B cell (primary cell): ENCODE measurements around the gene L3MBTL4. TPM values are rescaled to one million over a fixed set of nuclear protein-coding genes. Genes with fewer than 3 reads are reported as not detected.

Experiments used
- ATAC-seq: fragments of 200-7000 bp; cut with Tn5 transposase; one replicate; pipeline ENCODE4 v1.10.0; 2021; ENCODE audit warnings: low read depth, mild to moderate bottlenecking, moderate number of reproducible peaks, moderate library complexity
- CTCF ChIA-PET: fragments of 350-600 bp; sonication (Branson Sonifier 250); formaldehyde crosslinking; loops from one replicate; lab custom pipeline; 2021; ENCODE audit warnings: antibody characterized with exemption, inconsistent platforms; lab: Charles Lee
- POLR2A ChIA-PET: fragments of 350-600 bp; sonication (Branson Sonifier 250); formaldehyde crosslinking; loops from one replicate; lab custom pipeline; 2021; ENCODE audit warnings: antibody characterized with exemption; lab: Charles Lee
- DNase-seq: peaks from one replicate; pipeline ENCODE4 v3.0.0; 2013
- H2AFZ ChIP-seq: 2 replicates; pipeline ENCODE4 v1.6.1; 2012; ENCODE audit warnings: mild to moderate bottlenecking, low read depth, low read length; ENCODE audit not compliant: insufficient read depth, poor library complexity, severe bottlenecking
- H3K27ac ChIP-seq, 2 donors: 1 replicate in 1 of 2; 2 replicates in 1 of 2; pipeline ENCODE4 v1.5.1; 2012 to 2013; ENCODE audit warnings: low read length in 2 of 2, mild to moderate bottlenecking in 2 of 2, moderate library complexity in 1 of 2
- H3K27me3 ChIP-seq, 4 experiments: fragments of 200-600 bp in 1 of 4; sonication (generic) in 1 of 4; replicated peaks in 1 of 4; 1 replicate in 2 of 4; 2 replicates in 2 of 4; pipeline versions ENCODE4 v1.6.1 to v1.7.0; 2013 to 2016; ENCODE audit warnings: low read length in 3 of 4, mild to moderate bottlenecking in 2 of 4, mixed read lengths in 1 of 4, moderate library complexity in 1 of 4; ENCODE audit not compliant: insufficient read depth in 4 of 4, control insufficient read depth in 3 of 4; ENCODE audit errors: control extremely low read depth in 1 of 4
- H3K36me3 ChIP-seq, 2 experiments: replicated peaks in 1 of 2; 1 replicate in 1 of 2; 2 replicates in 1 of 2; pipeline versions ENCODE4 v1.6.1 to v1.7.1; 2013; ENCODE audit warnings: low read length in 1 of 2; ENCODE audit not compliant: insufficient read depth in 2 of 2, control insufficient read depth in 1 of 2; ENCODE audit errors: control extremely low read depth in 1 of 2, extremely low read depth in 1 of 2
- H3K4me1 ChIP-seq, 2 donors: fragments of 200-600 bp in 1 of 2; sonication (generic) in 1 of 2; 1 replicate in 1 of 2; 2 replicates in 1 of 2; pipeline versions ENCODE4 v1.5.1 to v1.6.1; 2013 to 2017; ENCODE audit warnings: low read length in 2 of 2; ENCODE audit not compliant: control insufficient read depth in 2 of 2, insufficient read depth in 2 of 2
- H3K4me2 ChIP-seq: replicated peaks from 2 replicates; pipeline ENCODE3; 2012; ENCODE audit warnings: mild to moderate bottlenecking, low read depth, low read length; ENCODE audit not compliant: poor library complexity, severe bottlenecking
- H3K4me3 ChIP-seq, 5 experiments: fragments of 200-600 bp in 1 of 5; sonication (generic) in 1 of 5; 1 replicate in 3 of 5; 2 replicates in 2 of 5; pipeline versions ENCODE4 v1.5.1 to v1.7.0; 2011 to 2016; ENCODE audit warnings: low read length in 4 of 5, mild to moderate bottlenecking in 4 of 5, low read depth in 2 of 5, control low read depth in 1 of 5, moderate library complexity in 1 of 5; ENCODE audit not compliant: insufficient read depth in 1 of 5; ENCODE audit errors: control extremely low read depth in 1 of 5, extremely low read depth in 1 of 5
- H3K79me2 ChIP-seq: fragments of 200-600 bp; sonication (generic); one replicate; pipeline ENCODE4 v1.6.0; 2016; ENCODE audit warnings: low read length; ENCODE audit not compliant: control insufficient read depth, insufficient read depth
- H3K9ac ChIP-seq: fragments of 200-600 bp; sonication (generic); 2 replicates; pipeline ENCODE4 v1.6.1; 2017; ENCODE audit warnings: mild to moderate bottlenecking, low read length, moderate library complexity
- H3K9me3 ChIP-seq, 3 donors: one replicate each; pipeline versions ENCODE4 v1.6.1 to v1.7.1; 2013; ENCODE audit warnings: low read length in 2 of 3; ENCODE audit not compliant: control insufficient read depth in 2 of 3, insufficient read depth in 1 of 3; ENCODE audit errors: control extremely low read depth in 1 of 3
- H4K20me1 ChIP-seq: 2 replicates; pipeline ENCODE4 v1.6.0; 2012; ENCODE audit warnings: mild to moderate bottlenecking, low read length; ENCODE audit not compliant: insufficient read depth, control insufficient read depth, poor library complexity, severe bottlenecking
- H3K27ac Mint-ChIP-seq: one replicate; pipeline ENCODE4 v1.8.0; 2021; ENCODE audit warnings: mixed read lengths
- H3K27me3 Mint-ChIP-seq: one replicate; pipeline ENCODE4 v1.8.0; 2021; ENCODE audit warnings: mixed read lengths
- H3K4me1 Mint-ChIP-seq: one replicate; pipeline ENCODE4 v1.8.0; 2021; ENCODE audit warnings: mixed read lengths
- H3K4me3 Mint-ChIP-seq: one replicate; pipeline ENCODE4 v1.8.0; 2021; ENCODE audit warnings: mixed read lengths
- H3K9me3 Mint-ChIP-seq: one replicate; pipeline ENCODE4 v1.8.0; 2022; ENCODE audit warnings: mixed read lengths; ENCODE audit not compliant: insufficient read depth
- EZH2 ChIP-seq: IDR thresholded peaks from 2 replicates; pipeline ENCODE4 v1.6.1; 2012; ENCODE audit warnings: borderline replicate concordance, low read depth, mild to moderate bottlenecking, moderate library complexity, low read length; ENCODE audit not compliant: insufficient read depth, poor library complexity, severe bottlenecking
- WGBS: methylation state at CpG from one replicate; pipeline ENCODE4 v1.1.5; 2013; ENCODE audit warnings: missing lambda C conversion rate; ENCODE audit not compliant: insufficient coverage; 5-methylcytosine and 5-hydroxymethylcytosine counted together
- intact Hi-C: fragments of 100-400 bp; cut with micrococcal nuclease; formaldehyde crosslinking; loops from one replicate; pipeline ENCODE4 v1.10.0; 2022
- polyA plus RNA-seq: library from polyadenylated mRNA; depleted of rRNA; stranded (reverse); fragments of >200 nt; gene quantifications from 2 replicates; pipeline ENCODE4 v1.2.3, GENCODE V29; 2012
- total RNA-seq, 2 donors: library from RNA; stranded (reverse); fragments of 120-200 nt in 1 of 2; gene quantifications; 1 replicate in 1 of 2; 2 replicates in 1 of 2; pipeline versions ENCODE4 v1.2.3 to v1.2.4, GENCODE V29; 2013 to 2022
- TF ChIP-seq, protein P1 (sequence below): fragments of 200-600 bp; IDR thresholded peaks from one replicate; pipeline ENCODE4 v1.8.0; 2022; ENCODE audit warnings: antibody characterized with exemption, mild to moderate bottlenecking

The L3MBTL4 gene
- total and polyA plus RNA-seq, 2 donors (not counting 1 experiment from before 2014, with no cell fraction given): 3.0 to 11.9 TPM

DNA sequence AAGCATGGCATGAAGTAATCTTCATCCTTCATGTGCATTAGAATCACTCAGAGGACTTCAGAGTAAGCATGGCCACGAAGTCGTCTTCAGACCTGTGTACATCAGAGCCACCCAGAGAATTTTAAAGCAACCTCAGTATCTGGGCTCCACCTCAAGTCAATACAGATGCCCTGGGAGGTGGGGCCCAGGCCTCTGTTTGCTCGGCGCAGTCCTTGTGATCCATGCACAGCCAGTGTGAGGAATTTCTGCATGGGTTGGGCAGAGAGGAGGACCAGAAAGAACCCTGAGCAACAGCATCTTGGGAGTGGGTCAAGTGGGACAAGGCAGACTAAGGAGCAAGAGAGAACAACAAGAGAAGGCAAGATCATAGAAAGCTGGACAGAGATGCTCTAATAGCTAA is 299.0 kb downstream of the L3MBTL4 start:
- no peak for ATAC-seq
- DNase-seq: no peak
- no peak overlapping the region for H3K27ac Mint-ChIP-seq
- Histone ChIP-seq H4K20me1 (no peaks in the 10 kb centered on the region), H3K9me3 (no peaks in the 10 kb centered on the region), H2AFZ (no peak overlapping the region), H3K27ac (no peak overlapping the region), H3K4me2 (no peak overlapping the region), H3K4me3 (no peak overlapping the region), H3K36me3 (no peaks in the 10 kb centered on the region), H3K79me2 (no peaks in the 10 kb centered on the region), H3K9ac (no peak overlapping the region), H3K27me3 (no peaks in the 10 kb centered on the region), H3K4me1 (no peaks in the 10 kb centered on the region)
- TF ChIP-seq, protein P1, sequence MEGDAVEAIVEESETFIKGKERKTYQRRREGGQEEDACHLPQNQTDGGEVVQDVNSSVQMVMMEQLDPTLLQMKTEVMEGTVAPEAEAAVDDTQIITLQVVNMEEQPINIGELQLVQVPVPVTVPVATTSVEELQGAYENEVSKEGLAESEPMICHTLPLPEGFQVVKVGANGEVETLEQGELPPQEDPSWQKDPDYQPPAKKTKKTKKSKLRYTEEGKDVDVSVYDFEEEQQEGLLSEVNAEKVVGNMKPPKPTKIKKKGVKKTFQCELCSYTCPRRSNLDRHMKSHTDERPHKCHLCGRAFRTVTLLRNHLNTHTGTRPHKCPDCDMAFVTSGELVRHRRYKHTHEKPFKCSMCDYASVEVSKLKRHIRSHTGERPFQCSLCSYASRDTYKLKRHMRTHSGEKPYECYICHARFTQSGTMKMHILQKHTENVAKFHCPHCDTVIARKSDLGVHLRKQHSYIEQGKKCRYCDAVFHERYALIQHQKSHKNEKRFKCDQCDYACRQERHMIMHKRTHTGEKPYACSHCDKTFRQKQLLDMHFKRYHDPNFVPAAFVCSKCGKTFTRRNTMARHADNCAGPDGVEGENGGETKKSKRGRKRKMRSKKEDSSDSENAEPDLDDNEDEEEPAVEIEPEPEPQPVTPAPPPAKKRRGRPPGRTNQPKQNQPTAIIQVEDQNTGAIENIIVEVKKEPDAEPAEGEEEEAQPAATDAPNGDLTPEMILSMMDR: no peak
- no peaks in the 10 kb centered on the region for H3K4me1 Mint-ChIP-seq
- H3K9me3 Mint-ChIP-seq: no peaks in the 10 kb centered on the region
- H3K4me3 Mint-ChIP-seq: no peak overlapping the region
- no peaks in the 10 kb centered on the region for H3K27me3 Mint-ChIP-seq
- CTCF ChIA-PET: no interaction called here
- intact Hi-C loops: no loop called here
- POLR2A ChIA-PET: no interaction called here
- WGBS: 96% methylated on average over 4 of the region's 4 CpGs

DNA sequence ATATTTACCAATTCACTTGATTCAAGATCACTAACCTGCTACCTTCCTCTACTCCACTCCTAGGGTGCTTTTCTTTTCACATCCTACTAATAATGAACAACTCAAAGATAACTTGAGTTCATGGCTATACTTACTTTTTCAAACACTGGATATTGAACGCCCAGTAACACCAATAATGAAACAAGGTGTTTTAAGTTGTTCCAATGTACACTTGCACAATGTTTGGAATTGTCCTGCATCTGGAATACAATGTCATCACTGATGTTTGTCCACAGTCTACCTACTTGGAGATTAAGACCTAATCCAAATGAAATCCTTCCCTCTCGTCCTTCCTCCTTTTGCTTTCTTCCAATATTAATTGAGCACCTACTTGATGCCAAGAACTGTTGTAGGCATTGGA is 301.1 kb downstream of the L3MBTL4 start:
- no peaks in the 10 kb centered on the region for H3K27me3 Mint-ChIP-seq
- Histone ChIP-seq H3K79me2 (no peaks in the 10 kb centered on the region), H3K4me2 (no peak overlapping the region), H3K9me3 (no peaks in the 10 kb centered on the region), H3K36me3 (no peaks in the 10 kb centered on the region), H3K9ac (no peak overlapping the region), H4K20me1 (no peaks in the 10 kb centered on the region), H3K27me3 (no peaks in the 10 kb centered on the region), H2AFZ (no peak overlapping the region), H3K4me3 (no peak overlapping the region), H3K4me1 (no peaks in the 10 kb centered on the region), H3K27ac (no peak overlapping the region)
- DNase-seq (no peak), ATAC-seq (no peak)
- H3K9me3 Mint-ChIP-seq: no peaks in the 10 kb centered on the region
- no peak overlapping the region for H3K27ac Mint-ChIP-seq
- WGBS: no CpG with 5 or more reads among the region's 2 CpGs
- intact Hi-C loops: no loop called here
- H3K4me3 Mint-ChIP-seq: no peak overlapping the region
- TF ChIP-seq EZH2: no peak
- TF ChIP-seq, protein P1: no peak
- CTCF ChIA-PET: no interaction called here
- no peaks in the 10 kb centered on the region for H3K4me1 Mint-ChIP-seq
- POLR2A ChIA-PET: no interaction called here
